ENCODE measurements around the gene ITM2A. TPM values are rescaled to one million over a fixed set of nuclear protein-coding genes. Genes with fewer than 3 reads are reported as not detected.

The ITM2A gene
- total RNA-seq: 0.56 TPM in 1 of 3 replicates, not detected in the others
- long read RNA-seq: 0 reads

DNA sequence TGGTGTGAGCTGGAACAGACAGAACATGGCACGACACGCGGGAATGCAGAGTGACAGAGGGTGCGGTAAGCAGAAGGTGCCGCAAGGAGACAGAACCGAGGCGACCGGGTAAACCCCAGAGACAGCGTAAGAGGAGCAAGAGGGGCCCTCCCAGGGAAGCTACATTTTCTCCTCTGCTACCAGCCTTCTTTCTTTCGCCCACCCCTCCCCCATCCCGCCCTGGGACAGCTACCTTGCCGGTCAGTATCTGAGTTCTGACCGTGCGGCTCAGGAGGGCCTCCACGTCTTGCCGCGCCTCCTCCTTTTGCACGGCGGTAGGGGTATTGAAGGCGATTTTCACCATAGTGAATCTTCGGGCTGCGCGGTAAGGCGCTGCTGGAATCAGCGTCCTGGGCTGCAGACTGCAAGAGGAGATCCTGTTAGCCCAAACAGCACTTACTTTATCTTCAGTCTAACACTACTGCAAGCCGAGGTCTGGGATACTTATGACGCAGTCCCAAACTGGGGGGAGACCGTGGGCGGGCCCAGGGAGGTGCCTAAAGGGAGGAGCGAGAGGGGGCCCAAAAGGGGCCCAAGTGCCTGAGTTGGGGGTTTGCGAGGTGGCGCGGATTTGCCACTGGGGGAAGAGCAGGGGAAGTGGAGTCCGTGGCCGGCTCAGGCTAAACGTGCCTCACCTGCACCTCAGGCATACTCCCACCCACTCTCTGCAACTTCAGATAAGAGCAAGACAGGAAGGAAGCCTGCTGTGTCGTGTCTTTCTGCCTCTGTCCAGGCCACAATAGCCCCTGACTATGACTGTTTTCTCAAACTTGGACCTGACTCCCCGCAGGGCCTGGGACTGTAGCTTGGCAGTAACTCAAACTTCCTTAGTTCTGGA, at the start of gene ITM2A:
TSS of gene ITM2A (minus strand) at position 462 of the 877 bp plus-strand sequence. CDS start at position 343, 119 bp downstream.
- Mint-ChIP-seq H3K4me1 (ENCODE audit: low read depth) (peaks cover 10% of the 10 kb centered on the region), H3K4me3 (ENCODE audit: unreplicated experiment) (peak within 1 kb of the TSS; percentile 50), H3K36me3 (ENCODE audit: low read depth) (no peaks in the 10 kb centered on the region), H3K27ac (ENCODE audit: unreplicated experiment) (no peak within 1 kb of the TSS), H3K9me3 (ENCODE audit: low read depth) (peaks cover 6% of the 10 kb centered on the region), H3K27me3 (ENCODE audit: low read depth) (no peaks in the 10 kb centered on the region)
- TF ChIP-seq, protein P1, sequence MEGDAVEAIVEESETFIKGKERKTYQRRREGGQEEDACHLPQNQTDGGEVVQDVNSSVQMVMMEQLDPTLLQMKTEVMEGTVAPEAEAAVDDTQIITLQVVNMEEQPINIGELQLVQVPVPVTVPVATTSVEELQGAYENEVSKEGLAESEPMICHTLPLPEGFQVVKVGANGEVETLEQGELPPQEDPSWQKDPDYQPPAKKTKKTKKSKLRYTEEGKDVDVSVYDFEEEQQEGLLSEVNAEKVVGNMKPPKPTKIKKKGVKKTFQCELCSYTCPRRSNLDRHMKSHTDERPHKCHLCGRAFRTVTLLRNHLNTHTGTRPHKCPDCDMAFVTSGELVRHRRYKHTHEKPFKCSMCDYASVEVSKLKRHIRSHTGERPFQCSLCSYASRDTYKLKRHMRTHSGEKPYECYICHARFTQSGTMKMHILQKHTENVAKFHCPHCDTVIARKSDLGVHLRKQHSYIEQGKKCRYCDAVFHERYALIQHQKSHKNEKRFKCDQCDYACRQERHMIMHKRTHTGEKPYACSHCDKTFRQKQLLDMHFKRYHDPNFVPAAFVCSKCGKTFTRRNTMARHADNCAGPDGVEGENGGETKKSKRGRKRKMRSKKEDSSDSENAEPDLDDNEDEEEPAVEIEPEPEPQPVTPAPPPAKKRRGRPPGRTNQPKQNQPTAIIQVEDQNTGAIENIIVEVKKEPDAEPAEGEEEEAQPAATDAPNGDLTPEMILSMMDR (IDR thresholded peaks at IDR 0.05): no peak
- peak; percentile 51 for DNase-seq (ENCODE audit: low spot score)

DNA sequence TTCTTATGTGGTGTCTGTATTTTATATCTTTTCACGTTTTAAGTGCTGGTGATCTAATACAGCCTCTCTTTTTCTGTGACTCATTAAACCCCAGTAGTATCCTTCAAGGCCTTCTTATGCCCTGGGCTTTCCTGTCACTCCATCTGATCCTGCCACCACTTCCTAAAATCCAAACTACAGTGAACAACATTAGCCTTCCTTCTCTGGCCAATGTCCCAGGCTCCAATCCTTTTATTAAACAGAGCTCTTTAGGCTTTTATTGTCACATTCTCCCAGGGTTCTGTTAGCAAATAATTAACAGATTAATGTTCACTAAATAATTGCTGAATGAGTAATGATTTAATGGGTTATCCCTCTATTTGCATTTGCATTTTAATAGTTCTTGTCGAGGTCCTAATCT, 47.9 kb upstream of the ITM2A start:
- Mint-ChIP-seq H3K4me3 (ENCODE audit: unreplicated experiment) (no peak overlapping the region), H3K9me3 (ENCODE audit: low read depth) (peaks cover 3% of the 10 kb centered on the region), H3K4me1 (ENCODE audit: low read depth) (no peaks in the 10 kb centered on the region), H3K27me3 (ENCODE audit: low read depth) (no peaks in the 10 kb centered on the region), H3K36me3 (ENCODE audit: low read depth) (no peaks in the 10 kb centered on the region), H3K27ac (ENCODE audit: unreplicated experiment) (no peak overlapping the region)
- no peak for DNase-seq (ENCODE audit: low spot score)
- TF ChIP-seq, protein P1 (IDR thresholded peaks at IDR 0.05): no peak

DNA sequence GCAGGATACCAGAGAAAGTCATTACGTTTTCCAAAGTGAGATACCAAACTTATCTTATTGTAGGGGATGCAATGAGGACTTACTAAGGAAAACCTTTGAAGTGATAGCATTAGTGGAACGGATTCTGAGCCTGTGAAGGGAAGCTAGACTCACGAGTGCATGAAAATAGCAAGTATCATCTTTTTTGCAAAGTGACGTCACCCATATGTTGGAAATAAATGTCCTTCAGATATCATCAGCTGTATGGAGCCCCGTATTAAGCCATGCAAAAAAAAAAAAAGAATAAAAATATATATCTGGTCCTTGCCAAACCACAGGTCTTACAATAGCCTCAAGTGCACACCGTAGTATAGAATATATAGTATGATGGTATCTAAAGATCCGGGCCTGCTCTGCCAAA, 46.8 kb upstream of the ITM2A start:
- Mint-ChIP-seq H3K4me1 (ENCODE audit: low read depth) (no peaks in the 10 kb centered on the region), H3K36me3 (ENCODE audit: low read depth) (no peaks in the 10 kb centered on the region), H3K27ac (ENCODE audit: unreplicated experiment) (no peak overlapping the region), H3K4me3 (ENCODE audit: unreplicated experiment) (no peak overlapping the region), H3K9me3 (ENCODE audit: low read depth) (peaks cover 3% of the 10 kb centered on the region), H3K27me3 (ENCODE audit: low read depth) (no peaks in the 10 kb centered on the region)
- TF ChIP-seq, protein P1 (IDR thresholded peaks at IDR 0.05): no peak
- no peak for DNase-seq (ENCODE audit: low spot score)

DNA sequence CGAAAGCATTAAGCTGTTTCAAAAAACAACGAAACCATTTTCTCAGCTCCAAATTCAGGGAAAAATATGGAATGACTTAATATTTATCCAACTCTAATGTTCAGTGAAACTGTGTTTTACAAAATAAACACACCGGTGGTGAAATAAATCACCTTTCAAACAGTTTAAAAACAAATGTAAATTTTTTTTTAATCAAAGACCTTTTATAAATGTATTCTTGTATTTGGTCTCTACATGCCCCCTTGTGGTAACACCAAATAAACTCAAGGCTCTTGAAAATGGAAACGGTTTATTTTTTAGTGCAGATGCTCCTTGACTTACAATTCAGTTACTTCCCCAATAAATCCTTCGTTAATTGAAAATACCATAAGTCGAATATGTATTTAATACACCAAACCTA, 45.8 kb upstream of the ITM2A start:
- Mint-ChIP-seq H3K36me3 (ENCODE audit: low read depth) (no peaks in the 10 kb centered on the region), H3K4me1 (ENCODE audit: low read depth) (no peaks in the 10 kb centered on the region), H3K4me3 (ENCODE audit: unreplicated experiment) (no peak overlapping the region), H3K27ac (ENCODE audit: unreplicated experiment) (no peak overlapping the region), H3K9me3 (ENCODE audit: low read depth) (peaks cover under 1% of the 10 kb centered on the region), H3K27me3 (ENCODE audit: low read depth) (no peaks in the 10 kb centered on the region)
- no peak for DNase-seq (ENCODE audit: low spot score)
- TF ChIP-seq, protein P1 (IDR thresholded peaks at IDR 0.05): peak; percentile 72

DNA sequence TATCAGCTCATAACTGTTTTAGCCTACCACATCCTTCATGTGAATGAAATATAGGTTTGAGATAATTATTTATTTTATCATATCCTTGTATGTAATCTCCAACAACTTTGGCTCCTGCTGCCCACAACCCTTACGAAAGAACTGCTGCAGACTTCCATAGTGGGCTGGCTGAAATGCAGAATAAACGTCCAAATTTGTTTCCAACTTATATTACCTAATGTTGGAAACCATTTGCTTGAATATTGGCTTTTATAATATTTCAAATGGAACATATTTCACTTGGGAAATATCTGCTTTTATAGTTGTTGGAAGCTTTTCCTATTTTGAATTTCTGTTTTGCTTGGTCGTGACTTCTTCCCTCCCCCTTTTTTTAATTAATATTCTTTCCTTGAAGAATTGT, 45.0 kb upstream of the ITM2A start:
- no peaks in the 10 kb centered on the region for H3K27me3 Mint-ChIP-seq (ENCODE audit: low read depth)
- TF ChIP-seq, protein P1 (IDR thresholded peaks at IDR 0.05): no peak
- no peaks in the 10 kb centered on the region for H3K4me1 Mint-ChIP-seq (ENCODE audit: low read depth)
- H3K36me3 Mint-ChIP-seq (ENCODE audit: low read depth): no peaks in the 10 kb centered on the region
- no peak for DNase-seq (ENCODE audit: low spot score)
- no peak overlapping the region for H3K27ac Mint-ChIP-seq (ENCODE audit: unreplicated experiment)
- no peaks in the 10 kb centered on the region for H3K9me3 Mint-ChIP-seq (ENCODE audit: low read depth)
- H3K4me3 Mint-ChIP-seq (ENCODE audit: unreplicated experiment): no peak overlapping the region
